HepG2 (cell line): ENCODE results near the gene CRADD. TPM values are rescaled to one million over a fixed set of nuclear protein-coding genes. Genes with fewer than 3 reads are reported as not detected.

Source experiments
- ATAC-seq: fragments of 200-7000 bp; cut with Tn5 transposase; 3 replicates; pipeline ENCODE4 v1.9.1; 2020; ENCODE audit warnings: mild to moderate bottlenecking, moderate library complexity
- BruUV-seq: library from RNA; stranded (reverse); fragments of 400-500 nt; replicated peaks from 2 replicates; lab custom pipeline; 2021; lab: Mats Ljungman, UMichigan
- CTCF ChIA-PET: fragments of 300-600 bp; formaldehyde crosslinking; extraction: SDS; loops from one replicate; lab custom pipeline; 2021; ENCODE audit warnings: low total read pairs, inconsistent platforms, low intra/inter-chr PET ratio; lab: Yijun Ruan, JAX
- POLR2A ChIA-PET: fragments of 350-600 bp; sonication (Branson Sonifier 250); formaldehyde crosslinking; loops from one replicate; lab custom pipeline; 2020; ENCODE audit warnings: antibody characterized with exemption, inconsistent platforms; lab: Yijun Ruan, JAX
- DNase-seq: peaks from one replicate; pipeline ENCODE4 v3.0.0-alpha.2; 2015; ENCODE audit warnings: low spot score
- FAIRE-seq: peaks from 3 replicates; lab custom pipeline; 2011; peaks lifted over from hg19 to GRCh38; lab: Jason Lieb, UNC
- H2AFZ ChIP-seq: one replicate; pipeline ENCODE4 v1.6.1; 2011; ENCODE audit warnings: low read length, inconsistent platforms
- H3K27ac ChIP-seq: fragments of 300-600 bp; 3 replicates; pipeline ENCODE4 v1.8.0; 2011; ENCODE audit warnings: mixed run types, mild to moderate bottlenecking, mixed read lengths, low read length, inconsistent platforms; ENCODE audit not compliant: insufficient read depth; ENCODE audit errors: extremely low read length
- H3K27me3 ChIP-seq, 2 experiments: fragments of 200-600 bp in 1 of 2; 2 replicates in 1 of 2; 3 replicates in 1 of 2; pipeline versions ENCODE4 v1.6.0 to v1.8.0; 2011; ENCODE audit warnings: low read length in 2 of 2, mild to moderate bottlenecking in 2 of 2, moderate library complexity in 2 of 2, inconsistent platforms in 1 of 2; ENCODE audit not compliant: insufficient read depth in 2 of 2, control insufficient read depth in 1 of 2
- H3K36me3 ChIP-seq, 2 experiments: fragments of 200-600 bp in 1 of 2; replicated peaks in 1 of 2; 2 replicates in 1 of 2; 3 replicates in 1 of 2; pipeline versions ENCODE4 v1.5.1 to v1.8.0; 2011; ENCODE audit warnings: low read length in 2 of 2, inconsistent platforms in 1 of 2; ENCODE audit not compliant: insufficient read depth in 2 of 2, control insufficient read depth in 1 of 2
- H3K4me1 ChIP-seq: 2 replicates; pipeline ENCODE4 v1.5.1; 2012; ENCODE audit warnings: low read length, inconsistent platforms; ENCODE audit not compliant: insufficient read depth
- H3K4me2 ChIP-seq: 2 replicates; pipeline ENCODE4 v1.6.0; 2011; ENCODE audit warnings: low read depth, low read length, inconsistent platforms
- H3K4me3 ChIP-seq, 3 experiments: fragments of 200-600 bp in 1 of 3; sonication (generic), shearing (Covaris generic) in 1 of 3; replicated peaks in 1 of 3; 2 replicates each; pipeline ENCODE4 v1.5.1; 2011 to 2016; ENCODE audit warnings: low read length in 3 of 3, inconsistent platforms in 2 of 3, low read depth in 2 of 3, mild to moderate bottlenecking in 2 of 3, control low read depth in 1 of 3, mixed read lengths in 1 of 3; ENCODE audit not compliant: insufficient read depth in 1 of 3
- H3K79me2 ChIP-seq: one replicate; pipeline ENCODE4 v1.6.1; 2011; ENCODE audit warnings: low read length, inconsistent platforms; ENCODE audit not compliant: insufficient read depth
- H3K9ac ChIP-seq: 2 replicates; pipeline ENCODE4 v1.6.0; 2011; ENCODE audit warnings: mild to moderate bottlenecking, low read depth, low read length, inconsistent platforms; ENCODE audit not compliant: insufficient read depth
- H3K9me3 ChIP-seq: 2 replicates; pipeline ENCODE4 v1.5.1; 2012; ENCODE audit warnings: mild to moderate bottlenecking, low read length
- H4K20me1 ChIP-seq: 2 replicates; pipeline ENCODE4 v1.6.0; 2011; ENCODE audit warnings: inconsistent platforms, mild to moderate bottlenecking, low read length, moderate library complexity; ENCODE audit not compliant: insufficient read depth
- E2F2 ChIP-seq: sonication (generic); formaldehyde crosslinking; IDR thresholded peaks from 2 replicates; pipeline ENCODE4 v1.4.0; 2020; ENCODE audit warnings: missing genetic modification reagents, borderline replicate concordance
- KAT8 ChIP-seq: IDR thresholded peaks from 2 replicates; pipeline ENCODE4 v1.6.1; 2016; ENCODE audit warnings: missing genetic modification reagents, missing compliant biosample characterization
- TSC22D2 ChIP-seq: sonication (generic); formaldehyde crosslinking; IDR thresholded peaks from 2 replicates; pipeline ENCODE4 v1.5.1; 2020; ENCODE audit warnings: missing genetic modification reagents, mild to moderate bottlenecking, borderline replicate concordance
- ZHX1 ChIP-seq: sonication (generic); formaldehyde crosslinking; IDR thresholded peaks from 2 replicates; pipeline ENCODE4 v1.8.1; 2022; ENCODE audit warnings: low read depth, mild to moderate bottlenecking, missing genetic modification reagents
- ZMYM2 ChIP-seq: sonication (generic); formaldehyde crosslinking; IDR thresholded peaks from 2 replicates; pipeline ENCODE4 v1.8.0; 2022; ENCODE audit warnings: mild to moderate bottlenecking, missing genetic modification reagents
- ZNF513 ChIP-seq: sonication (generic); formaldehyde crosslinking; conservative IDR thresholded peaks from 2 replicates; pipeline ENCODE4 v1.5.0; 2020; ENCODE audit warnings: missing genetic modification reagents
- ZNF577 ChIP-seq: sonication (generic); formaldehyde crosslinking; IDR thresholded peaks from 2 replicates; pipeline ENCODE4 v1.4.0; 2020; ENCODE audit warnings: mild to moderate bottlenecking, low read depth, missing genetic modification reagents, borderline replicate concordance
- ZNF704 ChIP-seq: sonication (generic); formaldehyde crosslinking; IDR thresholded peaks from 2 replicates; pipeline ENCODE4 v1.8.1; 2023; ENCODE audit warnings: mild to moderate bottlenecking, inconsistent platforms, moderate library complexity, missing genetic modification reagents, borderline replicate concordance
- ZSCAN21 ChIP-seq: sonication (generic); formaldehyde crosslinking; IDR thresholded peaks from 2 replicates; pipeline ENCODE4 v1.8.0; 2022; ENCODE audit warnings: mild to moderate bottlenecking, missing genetic modification reagents, moderate library complexity, borderline replicate concordance
- WGBS: methylation state at CpG from one replicate; pipeline ENCODE4 v1.1.6; 2017; ENCODE audit warnings: low lambda C conversion rate; 5-methylcytosine and 5-hydroxymethylcytosine counted together
- in situ Hi-C: cut with HindIII; loops from 2 replicates; pipeline ENCODE4 v1.10.0; 2017; ENCODE audit warnings: low pct_unique_long_range_greater_than_20kb; ENCODE audit not compliant: extremely low pct_ligation_motif_present
- intact Hi-C: fragments of 100-400 bp; cut with micrococcal nuclease; formaldehyde crosslinking; loops from one replicate; pipeline ENCODE4 v1.10.0; 2022; ENCODE audit not compliant: unreplicated experiment
- polyA plus RNA-seq, 8 experiments: library from polyadenylated mRNA; depleted of rRNA in 3 of 8; stranded (reverse) in 7 of 8; unstranded in 1 of 8; fragments of >200 nt; fragmentation: Illumina TruSeq in 4 of 8; extraction: Trizol in 4 of 8; gene quantifications; 2 replicates each; pipeline versions ENCODE4 v1.2.1 to v1.2.3, GENCODE V29; 2011 to 2016; ENCODE audit warnings: low read depth in 4 of 8, missing spikeins in 1 of 8, mixed read lengths in 1 of 8; ENCODE audit not compliant: insufficient read depth in 1 of 8
- total RNA-seq, 5 experiments: library from RNA; depleted of rRNA; stranded (reverse); fragments of >200 nt; fragmentation: Illumina TruSeq; extraction: Trizol; gene quantifications; 2 replicates each; pipeline ENCODE4 v1.2.3, GENCODE V29; 2016; ENCODE audit warnings: low read depth in 1 of 5

The CRADD gene
- total and polyA plus RNA-seq, 2 of the 13 experiments (the other 11 are each of a cell fraction or from before 2014, with no cell fraction given) = 12.4 to 18.8 TPM

- intact Hi-C loops = no loop called here
- H3K79me2 ChIP-seq = no peaks in the 10 kb centered on the region
- in situ Hi-C loops = no loop called here
- H3K36me3 ChIP-seq = no peaks in the 10 kb centered on the region
- BruUV-seq = no TSS peak
- 0 out of 2 replicates have a peak, but pooled peaks cover under 1% of the 10 kb centered on the region for H3K9me3 ChIP-seq
- ATAC-seq (no peak), DNase-seq (no peak), FAIRE-seq (no peak)
- TF ChIP-seq ZNF513 (CRISPR knock-in tag) (no peak), ZNF577 (CRISPR knock-in tag) (no peak), ZSCAN21 (CRISPR knock-in tag) (no peak), E2F2 (CRISPR knock-in tag) (no peak)
- no peak overlapping the region for H2AFZ ChIP-seq
- H3K4me1 ChIP-seq = peaks cover 8% of the 10 kb centered on the region
- H4K20me1 ChIP-seq = no peaks in the 10 kb centered on the region
- H3K9ac ChIP-seq = no peak overlapping the region
- CTCF ChIA-PET = no interaction called here
- no peak overlapping the region for H3K4me3 ChIP-seq
- no peak overlapping the region for H3K27ac ChIP-seq
- H3K27me3 ChIP-seq = no peaks in the 10 kb centered on the region
- H3K4me2 ChIP-seq = no peak overlapping the region
- POLR2A ChIA-PET = no interaction called here
These were observed 26.9 kb downstream of the CRADD start for GRCh38 chr12:93704122-93704521.

- POLR2A ChIA-PET = no interaction called here
- ATAC-seq (no peak), FAIRE-seq (no peak), DNase-seq (no peak)
- CTCF ChIA-PET = no interaction called here
- intact Hi-C loops (no loop called here), in situ Hi-C loops (no loop called here)
- Histone ChIP-seq H4K20me1 (no peaks in the 10 kb centered on the region), H3K36me3 (no peaks in the 10 kb centered on the region), H3K27me3 (no peaks in the 10 kb centered on the region), H2AFZ (no peak overlapping the region), H3K4me2 (no peak overlapping the region), H3K9me3 (peaks cover 5% of the 10 kb centered on the region), H3K9ac (no peak overlapping the region), H3K27ac (no peak overlapping the region), H3K4me3 (no peak overlapping the region), H3K4me1 (peaks cover 3% of the 10 kb centered on the region), H3K79me2 (no peaks in the 10 kb centered on the region)
- TF ChIP-seq KAT8 (CRISPR knock-in tag) (no peak), ZMYM2 (CRISPR knock-in tag) (no peak), TSC22D2 (CRISPR knock-in tag) (no peak), ZNF704 (CRISPR knock-in tag) (no peak), ZHX1 (CRISPR knock-in tag) (no peak)
- WGBS = 85% methylated on average over 4 of the region's 4 CpGs
- BruUV-seq = no TSS peak
These were observed 27.4 kb downstream of the CRADD start for GRCh38 chr12:93704625-93705024.
